Activated CD4-positive, alpha-beta T cell treated with anti-CD3 and anti-CD28 coated beads, Interleukin-2, Interleukin-4, amounts not matched to agents 100 ng/mL and 50 ng/mL, durations not matched to agents 16 hours and 8 hours (primary cell): ENCODE measurements around the gene PRR23C.
"Not testable (repeated sequence)": the region's sequence is repeated elsewhere in the genome, so short reads cannot be mapped to it uniquely, and the experiment has no call there.

Experiments
- DNase-seq: peaks from one replicate; pipeline ENCODE4 v3.0.0-alpha.2; 2020; ENCODE audit warnings: low spot score

Gene PRR23C

GRCh38 chr3:139044366-139045210 lies at the start of gene PRR23C:
Gene PRR23C, minus strand, starts transcription at chr3:139044892. Its CDS starts 272 bp downstream, at chr3:139044620.
- DNase-seq: no peak

- no peak for DNase-seq
These were observed 49.1 kb upstream of the PRR23C start for GRCh38 chr3:139093840-139094239.

GRCh38 chr3:139088462-139089324 lies 44.0 kb upstream of the PRR23C start:
- no peak for DNase-seq

DNA sequence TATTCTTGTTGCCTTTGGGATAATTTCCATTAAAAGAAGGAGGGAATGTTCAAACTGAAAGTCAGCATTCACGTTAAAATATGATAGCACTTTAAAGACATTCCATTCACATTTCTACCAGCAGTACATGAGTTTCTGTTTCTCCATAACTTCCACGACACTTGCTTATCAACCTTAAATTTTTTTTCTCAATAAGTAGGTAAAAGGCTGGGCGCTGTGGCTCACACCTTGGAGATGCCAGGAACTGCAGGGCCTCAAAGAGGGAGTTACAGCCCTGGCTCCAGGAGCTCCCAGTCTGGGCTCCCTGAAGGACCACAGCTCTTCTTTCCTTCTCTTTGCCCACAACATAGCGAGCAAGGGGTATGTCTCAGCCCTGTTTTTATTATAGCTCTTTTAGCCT lies 42.9 kb upstream of the PRR23C start:
- no peak for DNase-seq

DNA sequence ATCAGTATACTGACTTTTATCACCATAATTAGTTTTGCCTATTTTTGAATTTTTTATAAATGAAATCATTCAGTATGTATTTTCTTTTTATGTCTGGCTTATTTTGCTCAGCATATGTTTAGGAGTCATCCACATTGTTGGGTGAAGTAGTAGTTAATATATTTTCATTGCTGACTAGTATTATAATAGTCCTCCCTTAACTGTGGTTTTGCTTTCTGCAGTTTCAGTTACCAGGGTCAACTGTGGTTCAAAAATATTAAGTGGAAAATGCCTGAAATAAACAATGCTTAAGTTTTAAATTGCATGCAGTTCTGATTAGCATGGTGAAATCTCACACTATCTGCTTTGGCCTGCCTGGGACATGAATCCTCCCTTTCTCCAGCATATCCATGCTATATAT lies 39.5 kb upstream of the PRR23C start:
- no peak for DNase-seq

- peak; percentile 9 for DNase-seq
These were observed 29.9 kb upstream of the PRR23C start for GRCh38 chr3:139074565-139075115.

DNA sequence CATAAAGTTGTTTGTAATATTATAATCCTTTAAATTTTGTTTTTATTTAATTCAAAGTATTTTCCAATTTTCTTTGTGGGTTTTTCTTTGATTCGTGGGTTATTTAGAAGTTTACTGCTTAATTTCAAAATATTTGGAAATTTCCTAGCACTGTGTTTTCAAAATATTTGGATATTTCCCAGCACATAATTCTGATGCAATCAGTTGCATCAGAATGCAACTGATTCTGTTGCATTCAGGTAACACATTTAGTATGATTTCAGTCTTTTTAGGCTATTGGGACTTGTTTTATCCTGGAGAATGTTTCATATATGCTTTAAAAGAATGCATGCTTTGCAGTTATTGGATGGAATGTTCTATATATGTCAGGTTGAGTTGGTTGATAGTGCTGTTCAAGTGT lies 18.2 kb upstream of the PRR23C start:
- DNase-seq: no peak

DNA sequence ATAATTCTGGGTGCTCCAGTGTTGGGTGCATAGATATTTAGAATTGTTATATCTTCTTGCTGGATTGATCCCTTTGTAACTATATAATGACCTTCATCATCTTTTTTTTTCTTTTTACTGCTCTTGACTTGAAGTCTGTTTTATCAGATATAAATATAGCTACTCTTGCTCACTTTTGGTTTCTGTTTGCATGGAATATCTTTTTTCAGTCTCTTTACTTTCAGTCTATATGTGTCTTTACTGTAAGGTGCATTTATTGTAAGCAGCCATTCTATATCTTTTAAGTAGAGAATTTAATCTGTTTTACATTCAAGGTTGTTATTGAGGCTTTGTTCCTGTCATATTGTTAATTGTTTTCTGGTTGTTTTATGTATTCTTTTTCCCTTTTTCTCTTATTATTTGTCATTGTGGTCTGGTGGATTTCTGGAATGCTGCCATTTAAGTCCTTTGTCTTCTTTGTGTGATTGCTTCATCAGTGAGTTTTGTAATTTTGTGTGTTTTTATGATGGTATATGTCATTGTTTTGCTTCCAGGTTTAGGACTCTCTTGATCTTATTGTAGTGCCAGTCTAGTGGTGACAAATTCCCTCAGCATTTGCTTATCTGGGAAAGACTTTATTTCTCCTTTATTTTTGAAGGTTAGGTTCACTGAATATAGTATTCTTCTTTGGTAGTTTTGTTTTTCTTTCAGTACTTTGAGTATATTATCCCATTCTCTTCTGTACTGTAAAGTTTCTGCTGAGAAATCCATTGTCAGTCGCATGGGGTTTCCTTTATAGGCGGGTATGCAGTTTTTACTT lies 8.3 kb upstream of the PRR23C start:
- DNase-seq: no peak

GRCh38 chr3:139043554-139044365 lies 932 bp downstream of the PRR23C start:
- no peak for DNase-seq

GRCh38 chr3:139037478-139037877 lies 7.2 kb downstream of the PRR23C start:
- DNase-seq: no peak

DNA sequence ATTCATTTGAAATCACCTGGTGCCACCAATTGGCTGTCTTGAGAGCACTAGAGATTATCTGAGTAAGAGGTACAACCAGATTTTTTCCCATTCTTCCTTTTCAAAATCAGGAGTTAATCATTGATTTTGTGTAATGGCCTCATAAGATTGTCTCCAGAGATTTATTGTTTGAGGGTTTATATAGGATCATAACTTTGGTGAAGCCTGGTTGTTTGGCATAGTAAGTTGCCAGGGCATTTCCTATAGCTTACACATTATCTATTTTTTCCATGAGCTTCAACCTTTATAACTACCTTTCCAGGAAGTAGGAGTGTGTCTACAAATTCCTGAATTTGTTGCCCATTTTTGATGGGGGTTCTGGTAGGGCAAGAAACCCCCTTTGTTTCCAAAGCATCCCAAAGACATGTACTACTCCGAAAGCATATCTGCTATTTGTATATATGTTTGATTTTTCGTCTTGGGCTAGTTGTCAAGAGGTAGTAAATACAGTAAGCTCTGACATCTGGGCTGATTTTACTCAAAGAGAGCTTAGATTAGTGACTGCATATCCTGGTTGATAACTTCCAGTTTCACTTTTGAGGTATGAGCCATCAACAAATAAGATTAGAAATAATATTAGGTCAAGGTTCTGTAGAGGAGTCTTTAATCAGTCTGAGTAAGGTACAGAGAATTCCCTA lies 12.2 kb downstream of the PRR23C start:
- DNase-seq: no peak

GRCh38 chr3:139030576-139030975 lies 14.1 kb downstream of the PRR23C start:
- DNase-seq: not testable (repeated sequence)

GRCh38 chr3:139024968-139025367 lies 19.7 kb downstream of the PRR23C start:
- DNase-seq: no peak

- no peak for DNase-seq
These were observed 23.8 kb downstream of the PRR23C start, which contains the start of gene PRR23B for GRCh38 chr3:139020868-139021234. Gene PRR23B, minus strand, starts transcription at chr3:139020926. Its CDS starts 265 bp downstream, at chr3:139020661.

GRCh38 chr3:139020036-139020867 lies 24.4 kb downstream of the PRR23C start:
- no peak for DNase-seq

GRCh38 chr3:139016430-139017048 lies 28.2 kb downstream of the PRR23C start:
- no peak for DNase-seq

DNA sequence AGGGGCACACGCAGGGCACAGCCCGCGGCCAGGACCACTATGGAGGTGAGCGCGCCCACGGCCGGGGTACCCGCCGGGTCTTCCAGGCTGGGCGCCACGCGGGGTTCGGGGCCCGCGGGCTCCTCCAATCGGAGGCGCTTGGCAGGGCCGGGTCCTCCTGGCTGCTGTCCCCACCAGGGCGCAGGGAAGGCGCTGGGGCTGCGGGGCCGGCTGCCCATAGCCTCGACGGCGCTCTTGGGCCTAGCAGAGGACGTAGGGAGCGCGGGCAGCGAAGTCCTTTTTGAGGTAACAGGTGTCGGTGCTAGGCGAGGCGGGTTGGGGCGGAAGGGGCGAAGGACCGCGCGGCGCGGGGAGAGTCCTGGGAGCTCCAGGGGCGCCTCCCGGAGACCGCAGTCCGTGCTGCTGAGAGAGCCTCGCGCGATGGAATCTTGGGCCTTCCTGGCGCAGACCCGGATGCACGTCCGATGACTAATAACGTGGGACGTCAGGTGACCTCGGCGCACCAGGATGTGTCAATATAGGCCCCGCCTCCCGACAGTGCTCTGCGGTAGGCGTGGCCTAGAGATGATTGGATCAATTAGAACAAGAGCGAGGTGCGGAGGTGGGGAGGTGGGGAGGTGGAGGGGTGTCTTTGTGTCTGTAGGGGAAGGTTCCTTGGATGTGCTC lies 38.5 kb downstream of the PRR23C start, which contains the start of gene PRR23A:
Gene PRR23A, minus strand, starts transcription at position 218 of the 666 bp plus-strand sequence. Its CDS starts 0 bp downstream, at position 218.
- no peak for DNase-seq

GRCh38 chr3:139005356-139005993 lies 39.2 kb downstream of the PRR23C start:
- DNase-seq: no peak
